Bronchial epithelial cell (primary cell): ENCODE measurements around the gene NRL. TPM values are rescaled to one million over a fixed set of nuclear protein-coding genes. Genes with fewer than 3 reads are reported as not detected.
A peak's percentile ranks its signal among the peaks of the same experiment; 100 is the strongest.

ENCODE experiments used
- DNase-seq: peaks from one replicate; pipeline ENCODE4 v3.0.0-alpha.2; 2010; ENCODE audit warnings: low read depth
- FAIRE-seq: peaks from 2 replicates; lab custom pipeline; 2011; peaks lifted over from hg19 to GRCh38; lab: Jason Lieb, UNC
- H3K27me3 ChIP-seq: 2 replicates; pipeline ENCODE4 v1.5.1; 2011; ENCODE audit warnings: low read length; ENCODE audit not compliant: control insufficient read depth, insufficient read depth
- H3K36me3 ChIP-seq: 2 replicates; pipeline ENCODE4 v1.5.1; 2011; ENCODE audit warnings: low read length; ENCODE audit not compliant: control insufficient read depth, insufficient read depth
- H3K4me3 ChIP-seq: 2 replicates; pipeline ENCODE4 v1.5.1; 2011; ENCODE audit warnings: mild to moderate bottlenecking, low read depth, low read length, control low read depth
- total RNA-seq: library from RNA; depleted of rRNA; stranded (reverse); fragments of >200 nt; gene quantifications from 2 replicates; pipeline ENCODE4 v1.2.1, GENCODE V29; 2014
- TF ChIP-seq, protein P1 (sequence below): IDR thresholded peaks from 2 replicates; pipeline ENCODE4 v1.5.1; 2011; ENCODE audit warnings: mild to moderate bottlenecking, moderate library complexity, low read length, control low read depth, inconsistent platforms; ENCODE audit not compliant: insufficient read depth, severe bottlenecking

NRL gene
- 0.64 and 0.79 TPM in 2 replicates for total RNA-seq

DNA sequence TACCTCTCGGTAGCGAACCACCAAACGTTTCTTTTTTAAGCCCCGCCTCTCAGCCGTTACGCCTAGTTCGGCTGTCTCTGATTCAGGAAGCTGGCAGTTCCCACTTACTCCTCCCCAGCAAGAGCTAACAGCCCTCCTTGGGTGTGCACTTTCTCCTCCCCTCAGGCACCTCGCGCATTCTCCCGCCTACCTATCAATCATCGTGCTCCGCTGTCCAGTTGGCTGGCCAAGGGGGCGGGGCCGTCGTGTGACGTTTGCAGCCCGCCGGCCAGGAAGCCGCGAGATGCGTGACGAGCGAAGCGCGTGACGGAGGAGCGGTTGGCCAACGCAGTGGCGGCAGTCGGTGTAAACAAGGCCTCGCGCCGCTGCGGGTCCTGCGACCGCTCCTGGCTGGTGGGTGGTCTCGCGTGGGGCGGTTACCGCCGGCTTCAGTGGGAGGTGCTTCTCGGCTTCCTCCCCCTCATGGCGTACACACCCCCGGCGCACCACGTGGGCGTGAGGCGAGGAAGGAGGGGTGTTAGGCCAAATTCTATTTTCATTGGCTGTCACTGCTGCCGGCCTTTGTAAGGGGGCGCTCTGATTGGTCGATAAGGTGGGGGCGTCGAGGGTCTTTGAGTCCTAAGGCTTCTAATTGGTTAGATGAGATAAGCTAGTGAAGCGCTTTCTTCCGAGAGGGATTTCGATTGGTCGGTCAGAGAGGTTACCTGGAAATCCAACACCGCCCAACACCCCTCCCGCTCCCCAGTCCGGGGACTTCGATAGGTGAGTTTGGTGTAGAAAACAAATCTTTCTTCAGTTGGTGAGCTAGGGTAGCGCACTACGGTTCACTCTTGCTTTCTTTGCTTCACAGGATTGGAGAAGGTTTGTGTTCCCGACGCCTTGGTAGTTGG, at the start of gene NRL, which contains the start of gene DCAF11:
NRL (minus strand) TSS at position 418 of the 890 bp plus-strand sequence. CDS start 32,101 bp downstream, outside the sequence.
DCAF11 (plus strand) TSS at position 246 of the 890 bp plus-strand sequence. CDS start 818 bp downstream, outside the sequence.
- peak; percentile 99 for DNase-seq
- TF ChIP-seq, protein P1, sequence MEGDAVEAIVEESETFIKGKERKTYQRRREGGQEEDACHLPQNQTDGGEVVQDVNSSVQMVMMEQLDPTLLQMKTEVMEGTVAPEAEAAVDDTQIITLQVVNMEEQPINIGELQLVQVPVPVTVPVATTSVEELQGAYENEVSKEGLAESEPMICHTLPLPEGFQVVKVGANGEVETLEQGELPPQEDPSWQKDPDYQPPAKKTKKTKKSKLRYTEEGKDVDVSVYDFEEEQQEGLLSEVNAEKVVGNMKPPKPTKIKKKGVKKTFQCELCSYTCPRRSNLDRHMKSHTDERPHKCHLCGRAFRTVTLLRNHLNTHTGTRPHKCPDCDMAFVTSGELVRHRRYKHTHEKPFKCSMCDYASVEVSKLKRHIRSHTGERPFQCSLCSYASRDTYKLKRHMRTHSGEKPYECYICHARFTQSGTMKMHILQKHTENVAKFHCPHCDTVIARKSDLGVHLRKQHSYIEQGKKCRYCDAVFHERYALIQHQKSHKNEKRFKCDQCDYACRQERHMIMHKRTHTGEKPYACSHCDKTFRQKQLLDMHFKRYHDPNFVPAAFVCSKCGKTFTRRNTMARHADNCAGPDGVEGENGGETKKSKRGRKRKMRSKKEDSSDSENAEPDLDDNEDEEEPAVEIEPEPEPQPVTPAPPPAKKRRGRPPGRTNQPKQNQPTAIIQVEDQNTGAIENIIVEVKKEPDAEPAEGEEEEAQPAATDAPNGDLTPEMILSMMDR: no peak
- FAIRE-seq: peak; percentile 23

DNA sequence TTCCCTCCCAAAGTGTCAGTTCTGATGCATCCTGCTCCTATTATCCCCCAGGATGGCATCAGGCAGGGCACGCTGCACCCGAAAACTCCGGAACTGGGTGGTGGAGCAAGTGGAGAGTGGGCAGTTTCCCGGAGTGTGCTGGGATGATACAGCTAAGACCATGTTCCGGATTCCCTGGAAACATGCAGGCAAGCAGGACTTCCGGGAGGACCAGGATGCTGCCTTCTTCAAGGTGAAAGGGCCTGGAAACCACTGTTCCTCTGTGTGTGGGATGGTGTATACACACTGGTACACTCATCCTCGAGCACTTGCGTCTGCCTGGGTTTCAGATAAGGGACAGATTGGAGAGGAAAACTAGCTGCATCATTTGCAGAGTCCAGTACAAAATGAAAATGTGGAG, 47.3 kb upstream of the NRL start:
- Histone ChIP-seq H3K36me3 (peaks cover 46% of the 10 kb centered on the region), H3K27me3 (no peaks in the 10 kb centered on the region), H3K4me3 (peak overlapping the region; percentile 73)
- DNase-seq (no peak), FAIRE-seq (no peak)
- TF ChIP-seq, protein P1: no peak

More for the DNA sequence above, at the start of gene NRL, which contains the start of gene DCAF11:
- H3K36me3 ChIP-seq: peaks cover 18% of the 10 kb centered on the region
- H3K27me3 ChIP-seq: no peaks in the 10 kb centered on the region
- H3K4me3 ChIP-seq: peak within 1 kb of the TSS; percentile 63

DNA sequence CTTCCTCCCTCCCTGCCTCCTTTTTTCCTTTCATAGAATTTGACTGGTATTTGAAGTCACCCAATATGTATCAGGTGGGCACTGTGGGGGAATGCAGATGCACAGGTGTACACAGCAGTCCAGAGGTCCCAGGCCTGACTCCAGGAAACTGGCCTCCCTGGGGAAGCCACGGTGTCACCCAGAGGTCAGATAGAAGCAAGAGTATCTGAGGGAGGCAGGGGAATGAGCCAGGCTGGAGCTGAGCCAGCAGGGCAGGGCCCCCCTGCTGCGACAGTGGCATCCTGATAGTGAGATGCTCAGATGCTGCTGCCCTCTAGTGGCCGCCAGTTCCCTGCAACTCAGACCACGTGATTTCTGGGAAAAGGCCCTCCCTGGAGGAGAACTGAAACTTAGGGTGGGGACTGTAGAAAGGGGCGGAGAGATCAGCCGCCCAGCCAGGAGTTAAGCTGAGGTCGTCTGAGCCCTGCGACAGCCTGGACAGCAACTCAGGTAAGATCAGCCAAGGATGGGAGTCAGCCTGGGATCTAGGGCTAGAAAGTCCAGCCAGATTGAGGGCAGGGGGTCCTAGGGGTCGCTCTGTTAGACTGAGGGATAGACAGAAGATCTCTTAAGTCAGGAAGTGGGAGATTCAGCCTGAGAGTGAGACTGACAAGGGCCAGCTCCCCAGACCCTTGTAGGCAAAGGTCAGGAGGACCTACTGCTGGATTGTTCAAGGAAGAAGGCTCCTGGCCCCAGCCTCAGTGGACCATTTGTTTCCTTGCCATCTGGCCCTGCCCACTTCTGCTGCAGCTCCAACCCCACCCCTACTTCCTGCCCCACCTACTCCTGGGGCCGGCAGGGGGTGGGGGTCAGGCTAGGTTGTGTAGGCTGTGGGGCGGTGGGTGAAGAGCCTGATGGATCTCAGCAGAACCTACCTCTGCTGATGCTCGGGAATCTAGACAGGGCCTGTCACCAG, 46.4 kb upstream of the NRL start, which contains the start of gene IRF9:
IRF9 (plus strand) TSS at position 416 of the 955 bp plus-strand sequence. CDS start 880 bp downstream, outside the sequence.
- TF ChIP-seq, protein P1: peak; percentile 96
- H3K36me3 ChIP-seq: peaks cover 47% of the 10 kb centered on the region
- no peak for FAIRE-seq

DNA sequence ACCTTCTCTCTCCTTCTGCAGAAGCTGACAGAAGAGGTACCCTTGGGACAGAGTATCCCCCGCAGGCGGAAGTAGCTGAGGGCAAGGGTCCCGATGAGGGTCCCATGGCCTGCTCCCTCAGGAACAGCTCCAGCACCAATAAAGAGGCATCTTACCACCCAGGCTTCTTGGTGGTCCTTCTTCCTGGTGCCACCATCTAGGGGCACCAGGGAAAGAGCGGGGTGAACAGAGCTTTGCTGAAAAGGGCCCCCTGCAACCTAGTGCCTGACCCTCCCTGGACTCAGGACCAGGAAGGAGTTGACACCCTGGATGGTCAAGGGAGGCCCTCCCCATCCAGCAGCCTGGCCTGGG, 45.7 kb upstream of the NRL start:
- H3K36me3 ChIP-seq: peaks cover 48% of the 10 kb centered on the region
- no peak for FAIRE-seq
- DNase-seq: no peak

More for the DNA sequence above, 46.4 kb upstream of the NRL start, which contains the start of gene IRF9:
- peak; percentile 86 for DNase-seq
- H3K4me3 ChIP-seq: peak within 1 kb of the TSS; percentile 73
- H3K27me3 ChIP-seq: no peaks in the 10 kb centered on the region

More for the DNA sequence above, 45.7 kb upstream of the NRL start:
- no peak overlapping the region for H3K4me3 ChIP-seq
- TF ChIP-seq, protein P1: no peak
- H3K27me3 ChIP-seq: no peaks in the 10 kb centered on the region
